ENCODE results near the gene SFMBT1.

The SFMBT1 gene

DNA sequence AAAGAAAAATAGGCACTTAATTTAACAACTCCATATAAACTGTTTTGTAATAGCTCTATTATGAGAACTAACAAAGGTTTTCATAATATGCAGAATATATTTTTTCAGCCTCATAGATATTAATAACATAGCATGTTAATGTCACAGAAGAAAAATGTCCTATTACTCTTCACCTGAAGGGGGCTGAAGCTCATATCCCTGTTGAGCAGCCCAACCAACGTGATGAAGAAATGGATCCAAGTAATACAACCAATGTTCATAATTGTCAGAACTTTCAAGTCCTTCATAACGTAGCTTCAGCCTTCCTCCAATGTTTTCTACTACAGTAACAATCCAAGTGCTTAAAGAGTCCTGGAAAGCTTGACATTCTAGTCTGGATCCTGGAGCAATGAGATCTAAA, 114.0 kb downstream of the SFMBT1 start (continued):
- TF ChIP-seq TRIM28 (IDR thresholded peaks at IDR 0.05; ENCODE audit: borderline replicate concordance, low read length) (no peak), ZNF211 (tag by site-specific recombination; IDR thresholded peaks at IDR 0.05; ENCODE audit: low read depth) (no peak)

DNA sequence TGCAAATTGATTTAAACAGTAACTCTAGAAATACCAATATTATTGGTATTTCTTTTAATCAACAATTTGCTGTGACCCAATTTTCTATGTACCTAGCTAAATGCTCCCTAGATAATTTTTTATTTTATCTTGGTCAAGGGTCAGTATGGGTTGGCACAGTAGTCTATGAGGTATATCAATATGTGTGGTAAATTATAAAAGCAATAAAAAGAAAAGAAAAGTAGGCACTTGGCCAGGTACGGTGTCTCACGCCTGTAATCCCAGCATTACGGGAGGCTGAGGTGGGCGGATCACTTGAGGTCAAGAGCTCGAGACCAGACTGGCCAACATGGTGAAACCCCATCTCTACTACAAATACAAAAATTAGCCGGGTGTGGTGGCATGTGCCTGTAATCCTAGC, 114.5 kb downstream of the SFMBT1 start:
- POLR2A ChIA-PET = no interaction called here
- Histone ChIP-seq H3K36me3 (ENCODE audit: control insufficient read depth in 2 of 2, insufficient read depth in 1 of 2, low read length in 2 of 2) (peaks cover 0 to 9% of the 10 kb centered on the region in 2 experiments; a peak in 2 of 3 replicates), H3K27ac (ENCODE audit: extremely low read depth, low read depth, low read length) (no peak overlapping the region), H3K4me1 (ENCODE audit: control insufficient read depth, insufficient read depth, low read length) (peaks cover 3% of the 10 kb centered on the region; the same call in 1 of the 2 replicates), H3K4me3 (ENCODE audit: low read depth, low read length) (no peak overlapping the region), H3K9me3 (ENCODE audit: control insufficient read depth, insufficient read depth, low read depth, low read length) (no peaks in the 10 kb centered on the region)
- CTCF ChIA-PET = interaction anchor here (0.6 to 1.0 kb wide), 2 partner anchors 12 to 22 kb away, joined by 3 read pairs; no protein-coding TSS in a partner anchor
- TF ChIP-seq ZBTB48 (tag by site-specific recombination; IDR thresholded peaks at IDR 0.05) = no peak
- TF ChIP-seq, protein P1, sequence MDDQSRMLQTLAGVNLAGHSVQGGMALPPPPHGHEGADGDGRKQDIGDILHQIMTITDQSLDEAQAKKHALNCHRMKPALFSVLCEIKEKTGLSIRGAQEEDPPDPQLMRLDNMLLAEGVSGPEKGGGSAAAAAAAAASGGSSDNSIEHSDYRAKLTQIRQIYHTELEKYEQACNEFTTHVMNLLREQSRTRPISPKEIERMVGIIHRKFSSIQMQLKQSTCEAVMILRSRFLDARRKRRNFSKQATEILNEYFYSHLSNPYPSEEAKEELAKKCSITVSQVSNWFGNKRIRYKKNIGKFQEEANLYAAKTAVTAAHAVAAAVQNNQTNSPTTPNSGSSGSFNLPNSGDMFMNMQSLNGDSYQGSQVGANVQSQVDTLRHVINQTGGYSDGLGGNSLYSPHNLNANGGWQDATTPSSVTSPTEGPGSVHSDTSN (CRISPR knock-in tag; IDR thresholded peaks at IDR 0.05) = no peak
- TF ChIP-seq, protein P2, sequence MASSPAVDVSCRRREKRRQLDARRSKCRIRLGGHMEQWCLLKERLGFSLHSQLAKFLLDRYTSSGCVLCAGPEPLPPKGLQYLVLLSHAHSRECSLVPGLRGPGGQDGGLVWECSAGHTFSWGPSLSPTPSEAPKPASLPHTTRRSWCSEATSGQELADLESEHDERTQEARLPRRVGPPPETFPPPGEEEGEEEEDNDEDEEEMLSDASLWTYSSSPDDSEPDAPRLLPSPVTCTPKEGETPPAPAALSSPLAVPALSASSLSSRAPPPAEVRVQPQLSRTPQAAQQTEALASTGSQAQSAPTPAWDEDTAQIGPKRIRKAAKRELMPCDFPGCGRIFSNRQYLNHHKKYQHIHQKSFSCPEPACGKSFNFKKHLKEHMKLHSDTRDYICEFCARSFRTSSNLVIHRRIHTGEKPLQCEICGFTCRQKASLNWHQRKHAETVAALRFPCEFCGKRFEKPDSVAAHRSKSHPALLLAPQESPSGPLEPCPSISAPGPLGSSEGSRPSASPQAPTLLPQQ (tag by site-specific recombination; IDR thresholded peaks at IDR 0.05) = no peak
- no peak for TF ChIP-seq ZNF2 (tag by site-specific recombination; IDR thresholded peaks at IDR 0.05)
- no peak for TF ChIP-seq ZNF658 (tag by site-specific recombination; IDR thresholded peaks at IDR 0.05)
- no peak for TF ChIP-seq ZNF324 (tag by site-specific recombination; IDR thresholded peaks at IDR 0.05)
- no peak for TF ChIP-seq OSR2 (tag by site-specific recombination; IDR thresholded peaks at IDR 0.05)
- TF ChIP-seq ZNF311 (tag by site-specific recombination; IDR thresholded peaks at IDR 0.05; ENCODE audit: borderline replicate concordance) = no peak
- no peak for TF ChIP-seq BCL11B (tag by site-specific recombination; IDR thresholded peaks at IDR 0.05; ENCODE audit: low read depth)
- TF ChIP-seq ZNF777 (tag by site-specific recombination; IDR thresholded peaks at IDR 0.05; ENCODE audit: borderline replicate concordance) = no peak
- TF ChIP-seq ZSCAN30 (tag by site-specific recombination; IDR thresholded peaks at IDR 0.05) = no peak
- no peak for TF ChIP-seq ZNF416 (tag by site-specific recombination; IDR thresholded peaks at IDR 0.05)
- no peak for TF ChIP-seq ZNF571 (tag by site-specific recombination; IDR thresholded peaks at IDR 0.05)
- TF ChIP-seq ZNF221 (tag by site-specific recombination; IDR thresholded peaks at IDR 0.05; ENCODE audit: borderline replicate concordance) = no peak
- no peak for TF ChIP-seq ZNF202 (tag by site-specific recombination; IDR thresholded peaks at IDR 0.05; ENCODE audit: borderline replicate concordance)
- TF ChIP-seq ZNF664 (tag by site-specific recombination; IDR thresholded peaks at IDR 0.05) = no peak
- TF ChIP-seq, protein P3, sequence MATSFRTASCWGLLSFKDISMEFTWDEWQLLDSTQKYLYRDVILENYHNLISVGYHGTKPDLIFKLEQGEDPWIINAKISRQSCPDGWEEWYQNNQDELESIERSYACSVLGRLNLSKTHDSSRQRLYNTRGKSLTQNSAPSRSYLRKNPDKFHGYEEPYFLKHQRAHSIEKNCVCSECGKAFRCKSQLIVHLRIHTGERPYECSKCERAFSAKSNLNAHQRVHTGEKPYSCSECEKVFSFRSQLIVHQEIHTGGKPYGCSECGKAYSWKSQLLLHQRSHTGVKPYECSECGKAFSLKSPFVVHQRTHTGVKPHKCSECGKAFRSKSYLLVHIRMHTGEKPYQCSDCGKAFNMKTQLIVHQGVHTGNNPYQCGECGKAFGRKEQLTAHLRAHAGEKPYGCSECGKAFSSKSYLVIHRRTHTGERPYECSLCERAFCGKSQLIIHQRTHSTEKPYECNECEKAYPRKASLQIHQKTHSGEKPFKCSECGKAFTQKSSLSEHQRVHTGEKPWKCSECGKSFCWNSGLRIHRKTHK (tag by site-specific recombination; IDR thresholded peaks at IDR 0.05) = no peak
- no peak for TF ChIP-seq ZNF174 (tag by site-specific recombination; IDR thresholded peaks at IDR 0.05)
- TF ChIP-seq ZNF335 (tag by site-specific recombination; conservative IDR thresholded peaks at IDR 0.05) = no peak

DNA sequence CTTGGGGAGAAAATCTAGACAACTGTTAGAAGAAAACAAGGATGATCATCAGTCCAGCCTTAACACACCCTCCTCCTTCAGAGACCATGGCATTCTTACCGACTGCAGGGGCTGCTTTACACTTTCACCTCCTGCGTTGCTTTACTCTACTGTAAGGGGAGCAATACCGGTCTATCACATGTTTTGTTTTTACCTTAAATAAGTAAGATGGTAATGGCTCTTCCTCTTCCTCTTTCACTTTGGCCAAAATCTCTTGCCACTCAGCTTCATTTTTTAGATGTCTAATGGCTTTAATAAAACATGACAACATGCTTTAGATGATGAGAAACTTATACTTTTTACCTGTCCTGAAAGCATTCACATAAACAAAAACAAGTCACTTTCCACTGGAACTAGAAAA, 115.1 kb downstream of the SFMBT1 start:
- Histone ChIP-seq H3K27ac (ENCODE audit: extremely low read depth, low read depth, low read length) (no peak overlapping the region), H3K9me3 (ENCODE audit: control insufficient read depth, insufficient read depth, low read depth, low read length) (no peaks in the 10 kb centered on the region), H3K4me1 (ENCODE audit: control insufficient read depth, insufficient read depth, low read length) (peaks cover 3% of the 10 kb centered on the region; the same call in 1 of the 2 replicates), H3K36me3 (ENCODE audit: control insufficient read depth in 2 of 2, insufficient read depth in 1 of 2, low read length in 2 of 2) (peaks cover 0 to 9% of the 10 kb centered on the region in 2 experiments; a peak in 2 of 3 replicates), H3K4me3 (ENCODE audit: low read depth, low read length) (no peak overlapping the region)
- POLR2A ChIA-PET = no interaction called here
- CTCF ChIA-PET = interaction anchor here (0.6 to 1.0 kb wide), 3 partner anchors 22 to 1673 kb away, joined by 3 to 4 read pairs (median 3); no protein-coding TSS in a partner anchor
- TF ChIP-seq ZNF155 (tag by site-specific recombination; IDR thresholded peaks at IDR 0.05) = no peak
- TF ChIP-seq, protein P4, sequence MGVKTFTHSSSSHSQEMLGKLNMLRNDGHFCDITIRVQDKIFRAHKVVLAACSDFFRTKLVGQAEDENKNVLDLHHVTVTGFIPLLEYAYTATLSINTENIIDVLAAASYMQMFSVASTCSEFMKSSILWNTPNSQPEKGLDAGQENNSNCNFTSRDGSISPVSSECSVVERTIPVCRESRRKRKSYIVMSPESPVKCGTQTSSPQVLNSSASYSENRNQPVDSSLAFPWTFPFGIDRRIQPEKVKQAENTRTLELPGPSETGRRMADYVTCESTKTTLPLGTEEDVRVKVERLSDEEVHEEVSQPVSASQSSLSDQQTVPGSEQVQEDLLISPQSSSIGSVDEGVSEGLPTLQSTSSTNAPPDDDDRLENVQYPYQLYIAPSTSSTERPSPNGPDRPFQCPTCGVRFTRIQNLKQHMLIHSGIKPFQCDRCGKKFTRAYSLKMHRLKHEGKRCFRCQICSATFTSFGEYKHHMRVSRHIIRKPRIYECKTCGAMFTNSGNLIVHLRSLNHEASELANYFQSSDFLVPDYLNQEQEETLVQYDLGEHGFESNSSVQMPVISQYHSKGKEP (tag by site-specific recombination; IDR thresholded peaks at IDR 0.05) = no peak

Data from HEK293 (cell line).